Uterus (tissue), 4 donors: ENCODE data around the gene UGGT2. TPM values are rescaled to one million over a fixed set of nuclear protein-coding genes. Genes with fewer than 3 reads are reported as not detected.

Experiments
- DNase-seq, 2 donors: peaks; one replicate each; pipeline ENCODE4 v3.0.0-alpha.2; 2019 to 2020
- H3K27ac ChIP-seq, 2 donors: fragments of 200-600 bp; sonication (generic); 1 replicate in 1 of 2; 2 replicates in 1 of 2; pipeline ENCODE4 v1.5.1; 2016 to 2018
- H3K27me3 ChIP-seq, 2 donors: fragments of 200-600 bp; sonication (generic); one replicate each; pipeline ENCODE4 v1.5.1; 2018 to 2019; ENCODE audit warnings: control low read depth in 1 of 2
- H3K36me3 ChIP-seq, 2 donors: fragments of 200-600 bp; sonication (generic); one replicate each; pipeline ENCODE4 v1.5.1; 2019; ENCODE audit warnings: control low read depth in 1 of 2
- H3K4me1 ChIP-seq, 2 donors: fragments of 200-600 bp; sonication (generic); one replicate each; pipeline ENCODE4 v1.5.1; 2018 to 2019; ENCODE audit warnings: control low read depth in 1 of 2
- H3K4me3 ChIP-seq, 2 donors: fragments of 200-600 bp; sonication (generic); 1 replicate in 1 of 2; 2 replicates in 1 of 2; pipeline ENCODE4 v1.5.1; 2018 to 2019; ENCODE audit warnings: mild to moderate bottlenecking in 1 of 2
- H3K9me3 ChIP-seq, 2 donors: fragments of 200-600 bp; sonication (generic); one replicate each; pipeline ENCODE4 v1.5.1; 2019; ENCODE audit warnings: control low read depth in 1 of 2
- CTCF ChIP-seq, 4 experiments: fragments of 200-600 bp in 2 of 4; fragments of 450-650 bp in 2 of 4; sonication (generic) in 2 of 4; IDR thresholded peaks; one replicate each; pipeline ENCODE4 v1.5.1; 2016 to 2019; ENCODE audit warnings: antibody characterized with exemption in 4 of 4, mild to moderate bottlenecking in 2 of 4, moderate library complexity in 1 of 4
- POLR2A ChIP-seq, 2 donors: fragments of 450-650 bp; IDR thresholded peaks; one replicate each; pipeline ENCODE4 v1.6.1; 2016; ENCODE audit warnings: antibody characterized with exemption in 2 of 2, mild to moderate bottlenecking in 1 of 2, moderate library complexity in 1 of 2
- intact Hi-C: fragments of 100-400 bp; cut with DNase I; formaldehyde crosslinking; loops from one replicate; pipeline ENCODE4 v1.15.1; 2023; ENCODE audit warnings: low total_unique reads
- total RNA-seq, 4 donors: library from RNA; depleted of rRNA in 3 of 4; stranded (reverse); fragments of >200 nt in 3 of 4; gene quantifications; one replicate each; pipeline versions ENCODE4 v1.1.0 to v1.2.4, GENCODE V29; 2014 to 2023
- donor health status: DM: yes; HTN: yes; CAD: no.

The UGGT2 gene
- total RNA-seq, 4 donors from 2014 or later, result 33.5 to 171 (median 116) TPM

DNA sequence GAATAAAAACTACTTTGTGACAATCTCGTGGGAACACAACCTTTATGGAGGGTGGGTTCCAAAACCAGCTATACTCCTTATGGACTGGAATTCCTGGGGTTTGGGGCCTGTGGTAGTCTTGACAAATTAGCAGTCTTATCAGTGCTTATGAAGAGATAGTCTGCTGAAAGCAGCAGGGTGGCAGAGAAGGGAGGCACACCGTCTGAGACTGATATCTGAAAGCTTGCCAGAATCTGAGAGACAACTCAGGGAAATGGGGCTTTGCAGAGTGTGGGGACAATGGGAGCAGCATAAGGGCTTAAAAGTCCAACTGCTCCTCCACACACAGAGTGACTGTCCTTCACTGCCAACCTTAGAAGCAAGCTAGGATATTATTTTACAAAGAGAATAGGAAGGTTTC, 95.9 kb downstream of the UGGT2 start:
- Histone ChIP-seq H3K36me3 (no peaks in the 10 kb centered on the region), H3K27me3 (no peaks in the 10 kb centered on the region), H3K4me3 (no peak overlapping the region), H3K9me3 (peaks cover 0 to 22% of the 10 kb centered on the region in 2 donors), H3K4me1 (no peaks in the 10 kb centered on the region), H3K27ac (no peak overlapping the region)
- TF ChIP-seq POLR2A (IDR thresholded peaks at IDR 0.05) (no peak), CTCF (IDR thresholded peaks at IDR 0.05) (no peak)
- intact Hi-C loops, result no loop called here
- DNase-seq, result no peak

- Histone ChIP-seq H3K4me3 (no peak overlapping the region), H3K4me1 (no peaks in the 10 kb centered on the region), H3K36me3 (no peaks in the 10 kb centered on the region), H3K9me3 (peaks cover 0 to 18% of the 10 kb centered on the region in 2 donors), H3K27me3 (no peaks in the 10 kb centered on the region), H3K27ac (no peak overlapping the region)
- no peak for DNase-seq
- TF ChIP-seq POLR2A (IDR thresholded peaks at IDR 0.05), result no peak
- no peak for TF ChIP-seq CTCF (IDR thresholded peaks at IDR 0.05)
- intact Hi-C loops, result no loop called here
Observed at GRCh38 chr13:95956589-95957148, 96.5 kb downstream of the UGGT2 start.

GRCh38 chr13:95955719-95956118, 97.5 kb downstream of the UGGT2 start:
- DNase-seq, result no peak
- no peak overlapping the region for H3K4me3 ChIP-seq
- intact Hi-C loops, result no loop called here

DNA sequence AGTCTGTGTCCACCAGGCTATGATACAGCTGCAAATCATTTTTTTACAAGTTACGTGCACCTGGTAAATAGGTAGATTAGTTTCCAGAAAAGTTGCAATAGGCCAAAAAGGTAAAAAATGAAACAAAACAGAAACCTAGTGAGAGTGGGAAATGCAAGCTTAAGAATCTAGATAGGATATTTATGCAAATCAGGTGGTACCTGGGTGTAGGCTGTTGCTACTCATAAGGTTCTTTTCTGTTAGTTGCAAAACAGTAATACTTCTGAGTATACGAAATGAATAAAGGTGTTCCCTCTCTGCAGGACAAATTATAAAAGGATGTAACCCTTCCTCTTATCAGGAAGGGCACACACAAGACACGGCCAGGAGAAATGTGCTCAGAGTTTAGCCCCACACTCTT, 97.9 kb downstream of the UGGT2 start:
- intact Hi-C loops, result no loop called here
- no peak for TF ChIP-seq POLR2A (IDR thresholded peaks at IDR 0.05)
- no peak for TF ChIP-seq CTCF (IDR thresholded peaks at IDR 0.05)
- H3K27ac ChIP-seq, result no peak overlapping the region
- no peaks in the 10 kb centered on the region for H3K27me3 ChIP-seq
- H3K4me3 ChIP-seq, result no peak overlapping the region
- no peaks in the 10 kb centered on the region for H3K36me3 ChIP-seq
- H3K9me3 ChIP-seq, result peaks cover 0 to 6% of the 10 kb centered on the region in 2 donors
- no peaks in the 10 kb centered on the region for H3K4me1 ChIP-seq
- DNase-seq, result no peak

More at GRCh38 chr13:95955719-95956118, 97.5 kb downstream of the UGGT2 start:
- TF ChIP-seq CTCF (IDR thresholded peaks at IDR 0.05) (no peak), POLR2A (IDR thresholded peaks at IDR 0.05) (no peak)
- peaks cover 0 to 11% of the 10 kb centered on the region in 2 donors for H3K9me3 ChIP-seq
- no peak overlapping the region for H3K27ac ChIP-seq
- H3K4me1 ChIP-seq, result no peaks in the 10 kb centered on the region
- H3K36me3 ChIP-seq, result no peaks in the 10 kb centered on the region
- H3K27me3 ChIP-seq, result no peaks in the 10 kb centered on the region

DNA sequence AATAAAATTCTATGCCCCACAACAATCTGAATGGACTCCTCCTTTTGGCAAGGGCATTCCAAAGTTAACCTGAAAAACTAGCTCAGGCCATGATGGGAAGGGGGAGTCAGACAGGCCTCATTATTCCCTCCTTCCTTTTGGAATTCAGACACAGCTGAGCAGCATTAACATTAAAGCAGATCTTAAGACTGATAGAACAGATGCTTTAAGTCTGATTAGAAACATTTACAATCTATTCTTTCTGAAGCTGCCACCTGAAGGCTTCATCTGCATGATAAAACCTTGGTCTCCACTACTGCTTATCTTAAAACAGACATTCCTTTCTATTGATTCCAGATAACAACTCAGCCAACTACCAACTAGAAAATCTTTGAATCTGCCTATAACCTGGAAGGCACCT, 98.9 kb downstream of the UGGT2 start:
- no peak for TF ChIP-seq POLR2A (IDR thresholded peaks at IDR 0.05)
- no peak for TF ChIP-seq CTCF (IDR thresholded peaks at IDR 0.05)
- H3K36me3 ChIP-seq, result no peaks in the 10 kb centered on the region

More for the DNA sequence above, 98.9 kb downstream of the UGGT2 start:
- no peaks in the 10 kb centered on the region for H3K4me1 ChIP-seq
- no peak overlapping the region for H3K4me3 ChIP-seq
- no peak for DNase-seq
- no peak overlapping the region for H3K27ac ChIP-seq
- peaks cover 0 to 4% of the 10 kb centered on the region in 2 donors for H3K9me3 ChIP-seq
- no peaks in the 10 kb centered on the region for H3K27me3 ChIP-seq
- intact Hi-C loops, result no loop called here
